Lower leg skin (tissue), 3 donors: ENCODE measurements around the gene ACY1.

ENCODE experiments used
- POLR2A ChIP-seq, 2 donors: fragments of 450-650 bp; IDR thresholded peaks; one replicate each; pipeline ENCODE4 v1.6.1; 2016 to 2017; ENCODE audit warnings: antibody characterized with exemption in 2 of 2, mild to moderate bottlenecking in 1 of 2, moderate library complexity in 1 of 2
- TF ChIP-seq, protein P1 (sequence below), 3 donors: fragments of 450-650 bp; IDR thresholded peaks; one replicate each; pipeline ENCODE4 v1.5.1; 2016; ENCODE audit warnings: antibody characterized with exemption in 3 of 3, mild to moderate bottlenecking in 3 of 3, moderate library complexity in 2 of 3

DNA sequence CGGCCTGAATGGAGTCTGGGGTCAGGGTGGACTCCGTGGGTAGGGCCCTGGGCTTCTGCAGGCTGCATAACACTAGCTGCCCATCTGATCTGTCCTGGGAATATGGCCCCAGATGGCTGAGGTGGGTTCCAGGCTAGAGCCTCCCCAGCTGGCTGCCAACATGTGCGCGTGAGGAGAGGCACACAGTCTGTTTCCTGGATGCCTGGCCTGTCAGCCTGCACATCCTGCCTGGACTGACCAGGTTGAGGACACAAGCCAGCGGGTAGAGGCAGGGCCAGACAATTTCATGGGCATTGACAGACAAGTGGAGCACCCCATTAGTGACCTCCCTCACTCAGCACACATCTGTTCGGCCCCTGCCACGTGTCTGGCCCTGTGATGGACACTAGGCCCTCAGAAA, 42.1 kb downstream of the ACY1 start:
- TF ChIP-seq, protein P1, sequence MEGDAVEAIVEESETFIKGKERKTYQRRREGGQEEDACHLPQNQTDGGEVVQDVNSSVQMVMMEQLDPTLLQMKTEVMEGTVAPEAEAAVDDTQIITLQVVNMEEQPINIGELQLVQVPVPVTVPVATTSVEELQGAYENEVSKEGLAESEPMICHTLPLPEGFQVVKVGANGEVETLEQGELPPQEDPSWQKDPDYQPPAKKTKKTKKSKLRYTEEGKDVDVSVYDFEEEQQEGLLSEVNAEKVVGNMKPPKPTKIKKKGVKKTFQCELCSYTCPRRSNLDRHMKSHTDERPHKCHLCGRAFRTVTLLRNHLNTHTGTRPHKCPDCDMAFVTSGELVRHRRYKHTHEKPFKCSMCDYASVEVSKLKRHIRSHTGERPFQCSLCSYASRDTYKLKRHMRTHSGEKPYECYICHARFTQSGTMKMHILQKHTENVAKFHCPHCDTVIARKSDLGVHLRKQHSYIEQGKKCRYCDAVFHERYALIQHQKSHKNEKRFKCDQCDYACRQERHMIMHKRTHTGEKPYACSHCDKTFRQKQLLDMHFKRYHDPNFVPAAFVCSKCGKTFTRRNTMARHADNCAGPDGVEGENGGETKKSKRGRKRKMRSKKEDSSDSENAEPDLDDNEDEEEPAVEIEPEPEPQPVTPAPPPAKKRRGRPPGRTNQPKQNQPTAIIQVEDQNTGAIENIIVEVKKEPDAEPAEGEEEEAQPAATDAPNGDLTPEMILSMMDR (IDR thresholded peaks at IDR 0.05): no peak
- no peak for TF ChIP-seq POLR2A (IDR thresholded peaks at IDR 0.05)
